ES-I3 (cell line): ENCODE results near the gene MADCAM1.
A peak's percentile ranks its signal among the peaks of the same experiment; 100 is the strongest.
"Not testable (repeated sequence)": the region's sequence is repeated elsewhere in the genome, so short reads cannot be mapped to it uniquely, and the experiment has no call there.

Experiments used
- H3K36me3 ChIP-seq: 2 replicates; pipeline ENCODE4 v1.6.1; 2013; ENCODE audit warnings: mild to moderate bottlenecking, low read length, control low read depth, moderate library complexity; ENCODE audit not compliant: insufficient read depth
- H3K4me1 ChIP-seq: 2 replicates; pipeline ENCODE4 v1.6.1; 2013; ENCODE audit warnings: mild to moderate bottlenecking, control low read depth, low read length; ENCODE audit not compliant: insufficient read depth
- H3K9ac ChIP-seq: 2 replicates; pipeline ENCODE4 v1.6.1; 2013; ENCODE audit warnings: low read depth, mild to moderate bottlenecking, low read length, moderate library complexity
- H3K9me3 ChIP-seq: 2 replicates; pipeline ENCODE4 v1.6.1; 2013; ENCODE audit warnings: mild to moderate bottlenecking, low read length, moderate library complexity; ENCODE audit not compliant: control insufficient read depth, insufficient read depth

Gene MADCAM1

DNA sequence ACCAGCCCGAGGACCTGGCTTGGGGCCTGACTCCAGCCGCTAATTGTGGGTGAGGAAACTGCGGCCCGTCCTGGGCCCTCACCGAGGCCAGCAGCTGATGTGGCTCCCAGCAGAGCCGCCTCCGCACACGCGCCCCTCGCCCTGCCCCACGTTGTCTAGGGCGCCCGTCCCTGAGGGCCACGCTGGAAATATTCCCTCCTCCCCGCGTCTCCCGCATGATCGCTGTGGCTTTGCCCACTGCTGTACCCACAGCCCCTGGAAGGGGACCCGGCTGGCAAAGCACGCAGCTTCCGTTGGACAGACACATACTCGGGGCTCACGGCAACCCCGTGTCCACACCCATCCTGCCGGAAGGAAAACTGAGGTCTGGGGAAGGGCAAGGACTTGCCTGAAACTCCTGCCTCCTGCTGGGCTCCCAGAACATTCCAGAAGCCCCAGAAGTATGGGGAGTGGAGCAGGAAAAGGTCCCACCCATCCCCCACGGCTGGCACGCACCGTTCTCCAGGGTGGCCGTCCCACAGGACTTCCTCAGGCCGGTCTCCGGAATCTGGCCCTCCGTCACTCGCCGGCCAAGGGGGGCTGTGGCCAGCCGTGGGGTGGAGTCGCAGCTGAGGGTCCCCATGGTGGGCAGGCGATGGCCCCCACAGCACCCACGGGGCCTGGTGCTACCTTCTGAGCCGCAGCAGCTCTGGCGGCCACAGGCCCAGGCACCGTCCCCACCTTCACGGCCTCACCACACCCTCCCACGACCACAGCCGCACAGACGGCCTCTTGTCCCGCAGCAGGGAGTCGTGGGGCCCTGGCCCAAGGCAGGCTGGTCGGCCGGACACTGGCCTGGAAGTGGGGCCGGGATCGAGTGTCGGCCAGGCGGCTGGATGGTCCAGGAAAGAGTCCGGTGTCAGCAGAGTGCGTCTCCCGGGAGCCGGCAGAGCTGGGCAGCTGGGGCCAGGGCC is 21.9 kb upstream of the MADCAM1 start:
- Histone ChIP-seq H3K9ac (no peak overlapping the region), H3K36me3 (no peaks in the 10 kb centered on the region), H3K9me3 (no peaks in the 10 kb centered on the region), H3K4me1 (peaks cover 4% of the 10 kb centered on the region; the same call in 1 of the 2 replicates)

DNA sequence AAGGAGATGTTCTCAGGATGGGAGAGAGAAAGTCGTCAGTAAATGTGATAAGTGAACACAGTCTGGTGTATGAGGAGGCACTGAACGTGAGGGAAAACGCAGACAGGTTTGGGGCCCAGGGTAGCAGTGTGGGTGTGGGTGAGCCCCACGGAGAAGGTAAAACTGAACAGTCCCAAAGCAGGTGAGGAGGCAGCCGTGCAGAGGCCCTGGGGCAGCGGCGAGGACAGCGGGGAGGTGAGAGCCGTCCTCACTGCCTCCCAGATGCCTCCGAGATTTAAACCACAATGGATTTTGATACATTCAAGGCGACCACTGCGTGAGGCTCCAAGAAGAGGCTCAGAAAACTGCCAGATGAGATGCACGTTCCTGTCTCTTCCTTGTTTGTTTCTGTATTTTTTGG is 20.9 kb upstream of the MADCAM1 start:
- H3K36me3 ChIP-seq, result no peaks in the 10 kb centered on the region
- H3K9ac ChIP-seq, result no peak overlapping the region
- H3K4me1 ChIP-seq, result peaks cover 4% of the 10 kb centered on the region; the same call in 1 of the 2 replicates
- H3K9me3 ChIP-seq, result no peaks in the 10 kb centered on the region

GRCh38 chr19:478236-478903 is 17.9 kb upstream of the MADCAM1 start:
- Histone ChIP-seq H3K9ac (no peak overlapping the region), H3K36me3 (no peaks in the 10 kb centered on the region), H3K9me3 (no peaks in the 10 kb centered on the region), H3K4me1 (peaks cover 4% of the 10 kb centered on the region; the same call in 1 of the 2 replicates)

- Histone ChIP-seq H3K36me3 (no peaks in the 10 kb centered on the region), H3K9ac (no peak overlapping the region), H3K9me3 (no peaks in the 10 kb centered on the region), H3K4me1 (peaks cover 4% of the 10 kb centered on the region; the same call in 1 of the 2 replicates)
Observed at GRCh38 chr19:478976-479375, 17.3 kb upstream of the MADCAM1 start.

DNA sequence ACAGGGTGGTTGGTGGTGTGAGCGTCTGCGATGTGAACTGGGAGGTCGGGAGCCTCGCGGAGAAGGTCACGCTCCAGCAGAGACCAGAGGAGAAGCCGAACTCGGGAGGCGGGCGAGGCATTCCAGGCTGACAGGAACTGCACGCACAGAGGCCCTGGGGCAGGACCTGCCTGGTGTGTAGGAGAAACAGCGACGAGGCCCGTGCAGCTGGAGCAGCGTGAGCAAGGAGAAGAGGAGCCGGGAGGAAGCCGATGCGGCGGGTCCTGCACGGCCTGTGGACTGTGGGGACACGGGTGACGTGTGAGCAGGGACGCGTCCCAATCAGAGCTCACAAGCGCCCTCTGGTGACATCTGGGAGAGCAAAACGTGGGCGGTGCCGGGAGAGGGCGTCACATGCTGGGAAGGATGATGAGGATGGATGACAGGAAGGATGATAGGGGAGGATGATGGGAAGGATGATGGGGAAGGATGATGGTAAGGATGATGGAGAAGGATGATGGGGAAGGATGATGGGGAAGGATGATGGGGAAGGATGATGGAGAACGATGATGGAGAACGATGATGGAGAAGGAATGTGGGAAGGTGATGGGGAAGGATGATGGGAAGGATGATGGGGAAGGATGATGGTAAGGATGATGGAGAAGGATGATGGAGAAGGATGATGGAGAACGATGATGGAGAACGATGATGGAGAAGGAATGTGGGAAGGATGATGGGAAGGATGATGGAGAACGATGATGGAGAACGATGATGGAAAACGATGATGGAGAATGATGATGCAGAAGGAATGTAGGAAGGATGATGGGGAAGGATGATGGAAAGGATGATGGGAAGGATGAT is 16.1 kb upstream of the MADCAM1 start:
- H3K9me3 ChIP-seq, result no peaks in the 10 kb centered on the region
- peaks cover 4% of the 10 kb centered on the region; the same call in 1 of the 2 replicates for H3K4me1 ChIP-seq
- H3K36me3 ChIP-seq, result no peaks in the 10 kb centered on the region
- no peak overlapping the region for H3K9ac ChIP-seq

- H3K4me1 ChIP-seq, result not testable (repeated sequence)
Observed at GRCh38 chr19:481100-481499, 15.2 kb upstream of the MADCAM1 start.

GRCh38 chr19:482186-483041 is 13.9 kb upstream of the MADCAM1 start:
- Histone ChIP-seq H3K36me3 (no peaks in the 10 kb centered on the region), H3K4me1 (peaks cover 9% of the 10 kb centered on the region; the same call in 1 of the 2 replicates), H3K9ac (no peak overlapping the region), H3K9me3 (no peaks in the 10 kb centered on the region)

More at GRCh38 chr19:481100-481499, 15.2 kb upstream of the MADCAM1 start:
- not testable (repeated sequence) for H3K9me3 ChIP-seq, H3K9ac ChIP-seq, H3K36me3 ChIP-seq

- H3K4me1 ChIP-seq, result peaks cover 9% of the 10 kb centered on the region; the same call in 1 of the 2 replicates
- no peaks in the 10 kb centered on the region for H3K36me3 ChIP-seq
- H3K9ac ChIP-seq, result no peak overlapping the region
- H3K9me3 ChIP-seq, result no peaks in the 10 kb centered on the region
Observed at GRCh38 chr19:483332-484072, 12.8 kb upstream of the MADCAM1 start.

DNA sequence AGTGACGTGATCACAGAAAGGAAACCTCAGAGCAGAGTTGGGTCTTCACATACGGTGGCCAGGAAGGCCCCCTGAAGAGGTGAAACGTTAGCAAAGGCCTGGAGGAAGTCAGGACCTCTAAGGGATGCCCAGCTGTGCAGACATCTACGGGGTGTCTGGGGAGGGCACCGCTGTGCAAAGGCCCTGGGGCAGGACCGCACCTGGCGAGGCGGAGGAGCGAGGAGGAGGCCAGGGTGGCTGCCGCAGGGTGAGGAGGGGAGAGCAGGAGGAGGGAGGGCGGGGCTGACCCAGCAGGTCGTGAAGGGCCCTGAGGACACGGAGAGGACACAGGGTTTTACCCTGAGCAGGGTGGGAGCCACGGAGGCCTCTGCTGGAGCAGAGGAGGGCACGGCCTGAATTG is 11.8 kb upstream of the MADCAM1 start:
- peaks cover 5% of the 10 kb centered on the region; the same call in 1 of the 2 replicates for H3K4me1 ChIP-seq
- no peaks in the 10 kb centered on the region for H3K36me3 ChIP-seq
- H3K9ac ChIP-seq, result no peak overlapping the region
- no peaks in the 10 kb centered on the region for H3K9me3 ChIP-seq

GRCh38 chr19:485077-485476 is 11.2 kb upstream of the MADCAM1 start:
- Histone ChIP-seq H3K36me3 (no peaks in the 10 kb centered on the region), H3K4me1 (peaks cover 5% of the 10 kb centered on the region; the same call in 1 of the 2 replicates), H3K9me3 (no peaks in the 10 kb centered on the region), H3K9ac (peak overlapping the region; percentile 61; the same call in 1 of the 2 replicates)

DNA sequence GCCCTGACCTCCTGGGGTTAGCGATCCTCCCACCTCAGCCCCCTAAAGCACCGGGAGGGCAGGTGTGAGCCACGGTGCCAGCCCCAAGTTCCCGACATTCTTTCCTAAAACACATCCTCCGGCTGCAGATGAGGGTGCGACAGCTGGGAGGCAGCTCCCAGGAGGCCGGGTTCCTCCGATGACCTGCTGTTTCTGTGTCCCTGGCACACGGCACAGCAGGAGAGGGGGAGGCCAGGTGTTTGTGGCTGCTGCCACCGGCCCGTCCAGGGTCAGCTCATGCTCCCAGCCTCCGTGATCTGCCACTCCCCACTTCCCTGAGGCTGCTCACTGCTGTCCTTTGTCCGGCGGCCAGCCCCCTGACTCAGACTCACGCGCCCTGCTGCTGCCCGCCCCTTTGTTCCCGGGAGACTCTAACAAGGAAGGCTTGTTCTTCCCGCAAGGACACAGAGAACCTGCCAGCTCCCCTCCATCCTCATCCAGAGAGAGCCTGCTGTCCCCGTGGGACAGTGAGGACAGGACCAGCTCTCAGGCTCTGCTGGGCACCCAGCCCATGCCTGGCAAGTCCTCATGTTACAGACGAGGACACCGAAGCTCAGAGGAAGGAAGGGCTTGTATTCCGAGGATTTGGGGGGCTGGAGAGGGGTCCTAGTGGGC is 10.6 kb upstream of the MADCAM1 start:
- peak overlapping the region; percentile 61 for H3K9ac ChIP-seq
- H3K36me3 ChIP-seq, result no peaks in the 10 kb centered on the region
- H3K4me1 ChIP-seq, result peaks cover 5% of the 10 kb centered on the region; the same call in 1 of the 2 replicates
- no peaks in the 10 kb centered on the region for H3K9me3 ChIP-seq

GRCh38 chr19:488505-489417 is 7.5 kb upstream of the MADCAM1 start:
- Histone ChIP-seq H3K9me3 (no peaks in the 10 kb centered on the region), H3K9ac (peak overlapping the region; percentile 98), H3K36me3 (no peaks in the 10 kb centered on the region), H3K4me1 (peaks cover 5% of the 10 kb centered on the region; the same call in 1 of the 2 replicates)
